Mesenchymal stem cell (in vitro differentiated cells and primary cell): Measurements from ENCODE around the gene SULT1A2.
"Not testable (repeated sequence)": the region's sequence is repeated elsewhere in the genome, so short reads cannot be mapped to it uniquely, and the experiment has no call there.

Experiments used
- DNase-seq: peaks from one replicate; pipeline ENCODE4 v3.0.0-alpha.2; 2013
- H2AFZ ChIP-seq: one replicate; pipeline ENCODE4 v1.6.1; 2013; ENCODE audit warnings: low read depth, mild to moderate bottlenecking, control low read depth, inconsistent platforms, low read length, moderate library complexity
- H2AK5ac ChIP-seq: 2 replicates; pipeline ENCODE4 v1.6.1; 2013; ENCODE audit warnings: low read length, moderate library complexity, mild to moderate bottlenecking, inconsistent platforms; ENCODE audit not compliant: severe bottlenecking
- H2BK120ac ChIP-seq: one replicate; pipeline ENCODE4 v1.6.1; 2013; ENCODE audit warnings: low read depth, mild to moderate bottlenecking, inconsistent platforms, low read length, moderate library complexity
- H2BK12ac ChIP-seq, 2 experiments: one replicate each; pipeline ENCODE4 v1.6.1; 2013; ENCODE audit warnings: inconsistent platforms in 2 of 2, low read length in 2 of 2, mild to moderate bottlenecking in 2 of 2, moderate library complexity in 2 of 2, control low read depth in 1 of 2
- H2BK15ac ChIP-seq: one replicate; pipeline ENCODE4 v1.6.1; 2013; ENCODE audit warnings: mild to moderate bottlenecking, low read depth, inconsistent platforms; ENCODE audit not compliant: poor library complexity, severe bottlenecking
- H2BK5ac ChIP-seq: 2 replicates; pipeline ENCODE4 v1.6.1; 2013; ENCODE audit warnings: low read depth, mild to moderate bottlenecking, low read length, control low read depth, inconsistent platforms; ENCODE audit not compliant: poor library complexity, severe bottlenecking
- H3K14ac ChIP-seq, 2 experiments: one replicate each; pipeline ENCODE4 v1.6.1; 2013; ENCODE audit warnings: inconsistent platforms in 2 of 2, low read length in 2 of 2, control low read depth in 1 of 2, mild to moderate bottlenecking in 1 of 2, moderate library complexity in 1 of 2
- H3K18ac ChIP-seq, 2 experiments: one replicate each; pipeline ENCODE4 v1.6.1; 2013; ENCODE audit warnings: inconsistent platforms in 2 of 2, low read length in 2 of 2, control low read depth in 1 of 2, low read depth in 1 of 2, mild to moderate bottlenecking in 1 of 2
- H3K23ac ChIP-seq, 2 experiments: one replicate each; pipeline ENCODE4 v1.6.1; 2013; ENCODE audit warnings: inconsistent platforms in 2 of 2, low read length in 2 of 2, mild to moderate bottlenecking in 2 of 2, moderate library complexity in 2 of 2, control low read depth in 1 of 2
- H3K27ac ChIP-seq: 2 replicates; pipeline ENCODE4 v1.5.1; 2013; ENCODE audit warnings: mild to moderate bottlenecking, moderate library complexity, low read length, control low read depth, inconsistent platforms; ENCODE audit not compliant: poor library complexity, severe bottlenecking
- H3K27me3 ChIP-seq, 2 experiments: 2 replicates each; pipeline versions ENCODE4 v1.6.1 to v1.7.0; 2013; ENCODE audit warnings: low read length in 2 of 2, mild to moderate bottlenecking in 2 of 2, moderate library complexity in 2 of 2, control low read depth in 1 of 2, inconsistent platforms in 1 of 2; ENCODE audit not compliant: control insufficient read depth in 1 of 2, insufficient read depth in 1 of 2
- H3K36me3 ChIP-seq, 2 experiments: 2 replicates each; pipeline versions ENCODE4 v1.6.1 to v1.7.0; 2013; ENCODE audit warnings: low read length in 2 of 2, control low read depth in 1 of 2, inconsistent platforms in 1 of 2, low read depth in 1 of 2, mild to moderate bottlenecking in 1 of 2; ENCODE audit not compliant: insufficient read depth in 2 of 2, control insufficient read depth in 1 of 2
- H3K4ac ChIP-seq, 2 experiments: one replicate each; pipeline ENCODE4 v1.6.1; 2013; ENCODE audit warnings: inconsistent platforms in 2 of 2, low read length in 2 of 2, mild to moderate bottlenecking in 2 of 2, moderate library complexity in 2 of 2, control low read depth in 1 of 2, low read depth in 1 of 2
- H3K4me1 ChIP-seq: 2 replicates; pipeline ENCODE4 v1.6.1; 2013; ENCODE audit warnings: low read depth, low read length, control low read depth; ENCODE audit not compliant: control insufficient read depth, insufficient read depth
- H3K4me2 ChIP-seq: 2 replicates; pipeline ENCODE4 v1.6.1; 2013; ENCODE audit warnings: low read length, mild to moderate bottlenecking, inconsistent platforms; ENCODE audit not compliant: poor library complexity, severe bottlenecking
- H3K4me3 ChIP-seq, 2 experiments: 2 replicates each; pipeline versions ENCODE4 v1.5.1 to v1.7.0; 2013; ENCODE audit warnings: low read length in 2 of 2, mild to moderate bottlenecking in 2 of 2, control low read depth in 1 of 2, low read depth in 1 of 2; ENCODE audit not compliant: insufficient read depth in 1 of 2
- H3K79me1 ChIP-seq: replicated peaks from 2 replicates; pipeline ENCODE4 v1.6.1; 2013; ENCODE audit warnings: mild to moderate bottlenecking, control low read depth, low read length, inconsistent platforms; ENCODE audit not compliant: poor library complexity, severe bottlenecking
- H3K9ac ChIP-seq: 2 replicates; pipeline ENCODE4 v1.7.0; 2013; ENCODE audit warnings: mild to moderate bottlenecking, low read length, moderate library complexity
- H3K9me3 ChIP-seq: 2 replicates; pipeline ENCODE4 v1.7.0; 2013; ENCODE audit warnings: mild to moderate bottlenecking, low read length; ENCODE audit not compliant: control insufficient read depth
- H4K8ac ChIP-seq: one replicate; pipeline ENCODE4 v1.6.1; 2013; ENCODE audit warnings: inconsistent platforms, mild to moderate bottlenecking, low read length, moderate library complexity
- H4K91ac ChIP-seq: one replicate; pipeline ENCODE4 v1.6.1; 2013; ENCODE audit warnings: mild to moderate bottlenecking, low read length, inconsistent platforms
- WGBS: methylation state at CpG from one replicate; pipeline ENCODE4 v1.1.7; 2013; ENCODE audit warnings: mixed read lengths; 5-methylcytosine and 5-hydroxymethylcytosine counted together

The SULT1A2 gene

GRCh38 chr16:28545964-28546363 is 50.9 kb downstream of the SULT1A2 start:
- H3K9me3 ChIP-seq, H3K79me1 ChIP-seq, H3K4me1 ChIP-seq, H3K4me3 ChIP-seq, DNase-seq, H3K9ac ChIP-seq, H3K27ac ChIP-seq, H3K4me2 ChIP-seq, H2BK12ac ChIP-seq, H3K27me3 ChIP-seq, H2BK5ac ChIP-seq, H3K36me3 ChIP-seq, H2AK5ac ChIP-seq, H4K91ac ChIP-seq, H2AFZ ChIP-seq, H3K18ac ChIP-seq, H2BK120ac ChIP-seq, H3K14ac ChIP-seq, H3K4ac ChIP-seq, H4K8ac ChIP-seq, H3K23ac ChIP-seq, H2BK15ac ChIP-seq: not testable (repeated sequence)
- WGBS = 88% methylated on average over 6 of the region's 7 CpGs

DNA sequence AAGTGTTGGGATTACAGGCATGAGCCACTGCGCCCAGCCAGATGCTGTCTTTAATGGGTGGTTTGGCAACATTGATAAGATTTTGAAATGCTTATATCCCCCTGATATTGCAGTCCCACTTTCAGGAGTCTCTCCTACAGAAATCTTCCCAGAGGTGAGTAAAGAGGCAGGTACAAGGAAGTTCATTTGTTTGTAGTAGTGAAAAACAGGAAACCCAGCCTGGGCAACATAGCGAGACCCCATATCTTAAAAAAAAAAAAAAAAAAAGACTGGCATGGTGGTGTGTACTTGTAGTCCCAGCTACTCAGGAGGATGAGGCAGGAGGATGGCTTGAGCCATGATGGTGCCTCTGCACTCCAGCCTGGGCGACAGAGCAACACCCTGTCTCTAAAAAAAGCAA is 51.9 kb downstream of the SULT1A2 start:
- Histone ChIP-seq H3K18ac (no peak overlapping the region), H3K23ac (no peak overlapping the region), H3K4me2 (no peak overlapping the region), H3K27me3 (peaks cover 0 to 4% of the 10 kb centered on the region in 2 experiments), H4K91ac (no peak overlapping the region), H3K9me3 (no peaks in the 10 kb centered on the region), H3K14ac (no peak overlapping the region), H3K79me1 (no peaks in the 10 kb centered on the region), H2BK12ac (no peak overlapping the region), H4K8ac (no peak overlapping the region), H2AK5ac (no peak overlapping the region), H3K36me3 (no peaks in the 10 kb centered on the region), H3K4ac (no peak overlapping the region), H2BK5ac (no peak overlapping the region), H2BK15ac (no peak overlapping the region), H3K4me1 (peaks cover 3% of the 10 kb centered on the region), H2BK120ac (no peak overlapping the region), H3K4me3 (no peak overlapping the region), H2AFZ (no peak overlapping the region), H3K27ac (no peak overlapping the region), H3K9ac (no peak overlapping the region)
- no CpG with 5 or more reads among the region's 3 CpGs for WGBS
- DNase-seq = no peak

- no peak overlapping the region for H3K4me2 ChIP-seq
- no peak overlapping the region for H4K91ac ChIP-seq
- peaks cover 0 to under 1% of the 10 kb centered on the region in 2 experiments for H3K27me3 ChIP-seq
- H3K4me1 ChIP-seq = peaks cover 3% of the 10 kb centered on the region
- H2AFZ ChIP-seq = no peak overlapping the region
- no peak overlapping the region for H3K4me3 ChIP-seq
- no peak overlapping the region for H3K27ac ChIP-seq
- H3K18ac ChIP-seq = no peak overlapping the region
- no peaks in the 10 kb centered on the region for H3K9me3 ChIP-seq
- no peaks in the 10 kb centered on the region for H3K79me1 ChIP-seq
- H2BK12ac ChIP-seq = no peak overlapping the region
- no peak overlapping the region for H3K14ac ChIP-seq
- no peak overlapping the region for H4K8ac ChIP-seq
- H3K4ac ChIP-seq = no peak overlapping the region
- H2AK5ac ChIP-seq = no peak overlapping the region
- no peak overlapping the region for H3K9ac ChIP-seq
- no peak overlapping the region for H2BK120ac ChIP-seq
- no peak overlapping the region for H3K23ac ChIP-seq
- H3K36me3 ChIP-seq = no peaks in the 10 kb centered on the region
- no peak overlapping the region for H2BK15ac ChIP-seq
- DNase-seq = no peak
- WGBS = 84% methylated on average over 7 of the region's 7 CpGs
- H2BK5ac ChIP-seq = no peak overlapping the region
Observed at GRCh38 chr16:28543072-28543471, 53.8 kb downstream of the SULT1A2 start.

DNA sequence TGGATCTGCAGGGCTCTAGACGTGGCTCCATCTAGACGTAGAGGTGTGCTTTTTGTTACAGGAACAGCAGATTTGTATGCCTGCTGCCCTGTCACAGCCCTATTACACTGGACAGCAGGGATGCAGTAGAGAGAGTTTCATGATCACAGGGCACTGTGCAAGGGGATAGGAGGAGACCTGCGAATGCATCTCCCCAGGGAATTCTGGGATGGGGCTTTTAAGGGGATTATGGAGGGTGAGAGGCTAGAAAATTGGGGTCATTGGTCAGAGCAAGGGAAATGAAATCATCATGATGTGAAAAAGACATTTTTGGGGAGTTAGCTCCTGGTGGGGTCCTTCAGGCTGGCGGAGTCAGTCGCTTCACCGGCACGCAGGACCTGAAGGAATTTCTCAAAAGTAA is 54.2 kb downstream of the SULT1A2 start:
- Histone ChIP-seq H3K36me3 (peaks cover 0 to 2% of the 10 kb centered on the region in 2 experiments), H2BK5ac (no peak overlapping the region), H2BK15ac (no peak overlapping the region), H3K27ac (no peak overlapping the region), H3K14ac (no peak overlapping the region), H3K9me3 (no peaks in the 10 kb centered on the region), H2AFZ (no peak overlapping the region), H2BK12ac (no peak overlapping the region), H2BK120ac (no peak overlapping the region), H3K9ac (no peak overlapping the region), H3K4me1 (peaks cover 3% of the 10 kb centered on the region), H3K4ac (no peak overlapping the region), H4K91ac (no peak overlapping the region), H3K23ac (no peak overlapping the region), H3K4me3 (no peak overlapping the region), H3K18ac (no peak overlapping the region), H2AK5ac (no peak overlapping the region), H3K4me2 (no peak overlapping the region), H4K8ac (no peak overlapping the region), H3K27me3 (no peaks in the 10 kb centered on the region), H3K79me1 (no peaks in the 10 kb centered on the region)
- WGBS = 90% methylated on average over 7 of the region's 7 CpGs
- no peak for DNase-seq
